Mammary epithelial cell (primary cell): ENCODE results near the gene TAF10.

ENCODE experiments used
- EZH2 ChIP-seq: IDR thresholded peaks from 2 replicates; pipeline ENCODE4 v1.6.1; 2012; ENCODE audit warnings: low read length, inconsistent platforms, borderline replicate concordance
- TF ChIP-seq, protein P1 (sequence below), 2 donors: IDR thresholded peaks in 1 of 2; conservative IDR thresholded peaks in 1 of 2; 2 replicates each; pipeline ENCODE4 v1.5.1; 2011 to 2012; ENCODE audit warnings: inconsistent platforms in 2 of 2, low read length in 2 of 2, mild to moderate bottlenecking in 2 of 2, control low read depth in 1 of 2, low read depth in 1 of 2; ENCODE audit not compliant: insufficient read depth in 1 of 2; ENCODE audit errors: extremely low read depth in 1 of 2

DNA sequence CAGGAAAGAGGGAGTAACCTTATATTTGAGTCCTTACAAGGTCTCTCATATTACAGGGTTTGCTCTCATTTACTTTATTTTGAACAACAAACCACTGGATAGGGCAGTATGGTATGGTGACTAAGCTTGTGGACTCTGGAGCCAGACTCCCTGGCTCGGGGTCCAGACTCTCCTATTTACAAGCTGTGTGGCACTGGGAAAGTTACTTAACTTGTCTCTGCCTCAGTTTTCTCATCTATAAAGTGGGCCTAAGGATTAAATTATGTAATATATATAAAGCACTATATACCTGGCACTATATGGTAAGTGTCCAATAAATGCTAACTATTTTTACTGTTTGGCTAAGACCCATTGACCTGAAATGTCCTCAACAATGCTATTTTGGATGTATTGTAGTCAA is 45.3 kb upstream of the TAF10 start:
- TF ChIP-seq, protein P1, sequence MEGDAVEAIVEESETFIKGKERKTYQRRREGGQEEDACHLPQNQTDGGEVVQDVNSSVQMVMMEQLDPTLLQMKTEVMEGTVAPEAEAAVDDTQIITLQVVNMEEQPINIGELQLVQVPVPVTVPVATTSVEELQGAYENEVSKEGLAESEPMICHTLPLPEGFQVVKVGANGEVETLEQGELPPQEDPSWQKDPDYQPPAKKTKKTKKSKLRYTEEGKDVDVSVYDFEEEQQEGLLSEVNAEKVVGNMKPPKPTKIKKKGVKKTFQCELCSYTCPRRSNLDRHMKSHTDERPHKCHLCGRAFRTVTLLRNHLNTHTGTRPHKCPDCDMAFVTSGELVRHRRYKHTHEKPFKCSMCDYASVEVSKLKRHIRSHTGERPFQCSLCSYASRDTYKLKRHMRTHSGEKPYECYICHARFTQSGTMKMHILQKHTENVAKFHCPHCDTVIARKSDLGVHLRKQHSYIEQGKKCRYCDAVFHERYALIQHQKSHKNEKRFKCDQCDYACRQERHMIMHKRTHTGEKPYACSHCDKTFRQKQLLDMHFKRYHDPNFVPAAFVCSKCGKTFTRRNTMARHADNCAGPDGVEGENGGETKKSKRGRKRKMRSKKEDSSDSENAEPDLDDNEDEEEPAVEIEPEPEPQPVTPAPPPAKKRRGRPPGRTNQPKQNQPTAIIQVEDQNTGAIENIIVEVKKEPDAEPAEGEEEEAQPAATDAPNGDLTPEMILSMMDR (conservative IDR thresholded peaks at IDR 0.05 in 1 of 2, IDR thresholded peaks at IDR 0.05 in 1 of 2; ENCODE audit: extremely low read depth in 1 of 2, insufficient read depth in 1 of 2, low read depth in 1 of 2, low read length in 2 of 2), result no peak
- TF ChIP-seq EZH2, result no peak
